ENCODE measurements around the gene SARDH.

SARDH gene

GRCh38 chr9:133615186-133615585 lies 123.0 kb downstream of the SARDH start:
- no peaks in the 10 kb centered on the region for H3K9me2 ChIP-seq (replicated peaks; ENCODE audit: control insufficient read depth, low read length)
- H3F3A ChIP-seq (ENCODE audit: control insufficient read depth, insufficient read depth) = no peaks in the 10 kb centered on the region
- no peak overlapping the region for H3K4me3 ChIP-seq (ENCODE audit: low read length)
- H3K36me3 ChIP-seq (ENCODE audit: control insufficient read depth, low read length) = no peaks in the 10 kb centered on the region
- peaks cover 7% of the 10 kb centered on the region for H3K4me1 ChIP-seq (ENCODE audit: control insufficient read depth, low read length)
- H3K27ac ChIP-seq (ENCODE audit: low read depth, low read length) = no peak overlapping the region
- no peaks in the 10 kb centered on the region for H4K20me1 ChIP-seq (ENCODE audit: control insufficient read depth, insufficient read depth, low read depth, low read length)
- H3K27me3 ChIP-seq (ENCODE audit: control insufficient read depth, low read length) = peaks cover 36% of the 10 kb centered on the region
- no peaks in the 10 kb centered on the region for H3K9me3 ChIP-seq (ENCODE audit: control insufficient read depth, insufficient read depth, low read length)
- no peaks in the 10 kb centered on the region for H3K79me2 ChIP-seq (ENCODE audit: control insufficient read depth, low read length)
- no peak overlapping the region for H3K4me2 ChIP-seq (ENCODE audit: low read length)
- TF ChIP-seq CTCF (IDR thresholded peaks at IDR 0.05; ENCODE audit: low read depth, low read length, poor library complexity, severe bottlenecking) = no peak
- TF ChIP-seq EZH2phosphoT487 (IDR thresholded peaks at IDR 0.05; ENCODE audit: borderline replicate concordance, low read length) = no peak

GRCh38 chr9:133614678-133615077 lies 123.5 kb downstream of the SARDH start:
- Histone ChIP-seq H3K36me3 (ENCODE audit: control insufficient read depth, low read length) (no peaks in the 10 kb centered on the region), H3K9me3 (ENCODE audit: control insufficient read depth, insufficient read depth, low read length) (no peaks in the 10 kb centered on the region), H3K79me2 (ENCODE audit: control insufficient read depth, low read length) (no peaks in the 10 kb centered on the region), H3K4me1 (ENCODE audit: control insufficient read depth, low read length) (peaks cover 2% of the 10 kb centered on the region), H3F3A (ENCODE audit: control insufficient read depth, insufficient read depth) (no peaks in the 10 kb centered on the region), H3K4me3 (ENCODE audit: low read length) (no peak overlapping the region), H3K27ac (ENCODE audit: low read depth, low read length) (no peak overlapping the region), H3K4me2 (ENCODE audit: low read length) (no peak overlapping the region), H3K27me3 (ENCODE audit: control insufficient read depth, low read length) (peaks cover 36% of the 10 kb centered on the region), H3K9me2 (replicated peaks; ENCODE audit: control insufficient read depth, low read length) (no peaks in the 10 kb centered on the region), H4K20me1 (ENCODE audit: control insufficient read depth, insufficient read depth, low read depth, low read length) (no peaks in the 10 kb centered on the region)
- TF ChIP-seq CTCF (IDR thresholded peaks at IDR 0.05; ENCODE audit: low read depth, low read length, poor library complexity, severe bottlenecking) (no peak), EZH2phosphoT487 (IDR thresholded peaks at IDR 0.05; ENCODE audit: borderline replicate concordance, low read length) (no peak)

- Histone ChIP-seq H3K4me1 (ENCODE audit: control insufficient read depth, low read length) (no peaks in the 10 kb centered on the region), H3K4me3 (ENCODE audit: low read length) (no peak overlapping the region), H3K4me2 (ENCODE audit: low read length) (no peak overlapping the region), H3K27me3 (ENCODE audit: control insufficient read depth, low read length) (peaks cover 35% of the 10 kb centered on the region), H3F3A (ENCODE audit: control insufficient read depth, insufficient read depth) (no peaks in the 10 kb centered on the region), H3K79me2 (ENCODE audit: control insufficient read depth, low read length) (no peaks in the 10 kb centered on the region), H3K9me2 (replicated peaks; ENCODE audit: control insufficient read depth, low read length) (no peaks in the 10 kb centered on the region), H3K36me3 (ENCODE audit: control insufficient read depth, low read length) (no peaks in the 10 kb centered on the region), H3K9me3 (ENCODE audit: control insufficient read depth, insufficient read depth, low read length) (no peaks in the 10 kb centered on the region), H3K27ac (ENCODE audit: low read depth, low read length) (no peak overlapping the region), H4K20me1 (ENCODE audit: control insufficient read depth, insufficient read depth, low read depth, low read length) (no peaks in the 10 kb centered on the region)
- TF ChIP-seq CTCF (IDR thresholded peaks at IDR 0.05; ENCODE audit: low read depth, low read length, poor library complexity, severe bottlenecking) = no peak
- no peak for TF ChIP-seq EZH2phosphoT487 (IDR thresholded peaks at IDR 0.05; ENCODE audit: borderline replicate concordance, low read length)
These were observed 124.1 kb downstream of the SARDH start for GRCh38 chr9:133614056-133614455.
